Body of pancreas (tissue), 4 donors: ENCODE results near the gene SSTR3. TPM values are rescaled to one million over a fixed set of nuclear protein-coding genes. Genes with fewer than 3 reads are reported as not detected.

Experiments used
- ATAC-seq: fragments of 150-250 bp; one replicate; pipeline ENCODE4 v1.9.1; 2016
- DNase-seq, 4 donors: peaks; one replicate each; pipeline ENCODE4 v3.0.0-alpha.2; 2019
- H3K27ac ChIP-seq, 4 donors: fragments of 200-600 bp; sonication (generic); 1 replicate in 3 of 4; 2 replicates in 1 of 4; pipeline versions ENCODE4 v1.5.1 to v1.6.1; 2016 to 2019; ENCODE audit warnings: mild to moderate bottlenecking in 1 of 4, mixed read lengths in 1 of 4, moderate library complexity in 1 of 4
- H3K27me3 ChIP-seq, 2 donors: fragments of 200-600 bp; sonication (generic); one replicate each; pipeline ENCODE4 v1.6.0; 2016; ENCODE audit warnings: mild to moderate bottlenecking in 1 of 2
- H3K36me3 ChIP-seq, 2 donors: fragments of 200-600 bp; sonication (generic); replicated peaks in 1 of 2; 2 replicates each; pipeline ENCODE4 v1.5.1; 2016; ENCODE audit warnings: low read depth in 2 of 2; ENCODE audit not compliant: insufficient read depth in 1 of 2
- H3K4me1 ChIP-seq: fragments of 200-600 bp; sonication (generic); one replicate; pipeline ENCODE4 v1.6.0; 2016
- H3K4me3 ChIP-seq, 2 donors: fragments of 200-600 bp; sonication (generic); 1 replicate in 1 of 2; 2 replicates in 1 of 2; pipeline ENCODE4 v1.5.1; 2016 to 2019
- H3K9me3 ChIP-seq, 3 donors: fragments of 200-600 bp; sonication (generic); 1 replicate in 2 of 3; 2 replicates in 1 of 3; pipeline ENCODE4 v1.5.1; 2016
- CTCF ChIP-seq, 7 experiments: fragments of 450-650 bp in 4 of 7; fragments of 200-600 bp in 3 of 7; sonication (generic) in 3 of 7; IDR thresholded peaks; one replicate each; pipeline ENCODE4 v1.5.1; 2016 to 2019; ENCODE audit warnings: antibody characterized with exemption in 7 of 7
- POLR2A ChIP-seq, 3 donors: fragments of 450-650 bp; IDR thresholded peaks; one replicate each; pipeline ENCODE4 v1.6.1; 2016; ENCODE audit warnings: antibody characterized with exemption in 3 of 3, mild to moderate bottlenecking in 2 of 3
- WGBS, 2 donors: methylation state at CpG; one replicate each; pipeline ENCODE4 v1.1.5; 2017; 5-methylcytosine and 5-hydroxymethylcytosine counted together
- intact Hi-C: fragments of 100-400 bp; cut with DNase I; formaldehyde crosslinking; loops from one replicate; pipeline ENCODE4 v1.15.1; 2023
- total RNA-seq, 2 donors: library from RNA; depleted of rRNA; stranded (reverse); fragments of >200 nt; gene quantifications; one replicate each; pipeline ENCODE4 v1.1.0, GENCODE V29; 2016

Gene SSTR3
- total RNA-seq, 2 donors from 2014 or later = 1.3 to 4.2 TPM

- ATAC-seq (no peak), DNase-seq (no peak)
- intact Hi-C loops = no loop called here
- WGBS, 2 donors = 77 to 84% methylated on average over 6 to 7 of the region's 7 CpGs
- no peaks in the 10 kb centered on the region for H3K27me3 ChIP-seq
- no peak overlapping the region for H3K4me3 ChIP-seq
- peaks cover 9% of the 10 kb centered on the region for H3K4me1 ChIP-seq
- no peaks in the 10 kb centered on the region for H3K36me3 ChIP-seq
- no peak overlapping the region for H3K27ac ChIP-seq
- no peak for TF ChIP-seq POLR2A (IDR thresholded peaks at IDR 0.05)
- TF ChIP-seq CTCF (IDR thresholded peaks at IDR 0.05) = no peak
- no peaks in the 10 kb centered on the region for H3K9me3 ChIP-seq
Measured at GRCh38 chr22:37207981-37208380, 4.3 kb downstream of the SSTR3 start.

GRCh38 chr22:37206841-37207821 lies 5.1 kb downstream of the SSTR3 start:
- Histone ChIP-seq H3K36me3 (no peaks in the 10 kb centered on the region), H3K27me3 (no peaks in the 10 kb centered on the region), H3K4me1 (peaks cover under 1% of the 10 kb centered on the region), H3K27ac (no peak overlapping the region), H3K9me3 (no peaks in the 10 kb centered on the region), H3K4me3 (no peak overlapping the region)
- TF ChIP-seq CTCF (IDR thresholded peaks at IDR 0.05) (no peak), POLR2A (IDR thresholded peaks at IDR 0.05) (no peak)
- ATAC-seq = no peak
- intact Hi-C loops = no loop called here
- DNase-seq = peak in 1 of 4 donors; percentile 8
- 83 to 91% methylated on average over 22 to 68 of the region's 71 CpGs for WGBS, 2 donors

GRCh38 chr22:37206118-37206840 lies 6.0 kb downstream of the SSTR3 start:
- Histone ChIP-seq H3K9me3 (no peaks in the 10 kb centered on the region), H3K4me3 (no peak overlapping the region), H3K4me1 (no peaks in the 10 kb centered on the region), H3K27me3 (no peaks in the 10 kb centered on the region), H3K36me3 (no peaks in the 10 kb centered on the region), H3K27ac (no peak overlapping the region)
- TF ChIP-seq POLR2A (IDR thresholded peaks at IDR 0.05) (no peak), CTCF (IDR thresholded peaks at IDR 0.05) (no peak)
- ATAC-seq = no peak
- intact Hi-C loops = no loop called here
- WGBS, 2 donors = 82 to 89% methylated on average over 15 to 16 of the region's 16 CpGs
- no peak for DNase-seq

GRCh38 chr22:37205046-37205445 lies 7.2 kb downstream of the SSTR3 start:
- H3K36me3 ChIP-seq = no peaks in the 10 kb centered on the region
- TF ChIP-seq CTCF (IDR thresholded peaks at IDR 0.05) (no peak), POLR2A (IDR thresholded peaks at IDR 0.05) (no peak)
- H3K27me3 ChIP-seq = no peaks in the 10 kb centered on the region
- ATAC-seq (no peak), DNase-seq (peak in 1 of 4 donors; percentile 8)
- no peaks in the 10 kb centered on the region for H3K9me3 ChIP-seq
- no peak overlapping the region for H3K4me3 ChIP-seq
- H3K27ac ChIP-seq = no peak overlapping the region
- 78 to 87% methylated on average over 5 of the region's 5 CpGs for WGBS, 2 donors
- intact Hi-C loops = no loop called here
- peaks cover under 1% of the 10 kb centered on the region for H3K4me1 ChIP-seq
